Measurements from ENCODE around the gene LGALS9C. TPM values are rescaled to one million over a fixed set of nuclear protein-coding genes. Genes with fewer than 3 reads are reported as not detected.
A peak's percentile ranks its signal among the peaks of the same experiment; 100 is the strongest.
"Not testable (repeated sequence)": the region's sequence is repeated elsewhere in the genome, so short reads cannot be mapped to it uniquely, and the experiment has no call there.

The LGALS9C gene
- under 1 TPM in 2 of 6 experiments, not detected in 4; 0.17 to 0.23 TPM for total RNA-seq (2021; fragmentation: NEBNext Ultra II Directional; extraction: Animal tissue kit (Norgen Biotek cat#: 25700))
- long read RNA-seq, result 0 reads

GRCh38 chr17:18476508-18477308 is at the start of gene LGALS9C:
Gene LGALS9C, plus strand, starts transcription at chr17:18476789. Its CDS starts 66 bp downstream, at chr17:18476855.
- H3K9me3 Mint-ChIP-seq; H3K27me3 Mint-ChIP-seq (ENCODE audit: insufficient read depth); H3K36me3 Mint-ChIP-seq (ENCODE audit: low read depth): not testable (repeated sequence)
- Mint-ChIP-seq H3K4me3 (peak within 1 kb of the TSS; percentile 52), H3K27ac (peak within 1 kb of the TSS; percentile 73), H3K4me1 (ENCODE audit: low read depth) (peaks cover 19% of the 10 kb centered on the region)
- DNase-seq, result peak; percentile 43

GRCh38 chr17:18432206-18432605 is 44.4 kb upstream of the LGALS9C start:
- not testable (repeated sequence) for H3K27ac Mint-ChIP-seq; H3K4me1 Mint-ChIP-seq (ENCODE audit: low read depth); H3K36me3 Mint-ChIP-seq (ENCODE audit: low read depth); H3K9me3 Mint-ChIP-seq; H3K27me3 Mint-ChIP-seq (ENCODE audit: insufficient read depth); H3K4me3 Mint-ChIP-seq; DNase-seq

GRCh38 chr17:18439465-18439870 is 37.1 kb upstream of the LGALS9C start:
- not testable (repeated sequence) for DNase-seq; H3K4me3 Mint-ChIP-seq; H3K9me3 Mint-ChIP-seq; H3K27me3 Mint-ChIP-seq (ENCODE audit: insufficient read depth); H3K4me1 Mint-ChIP-seq (ENCODE audit: low read depth); H3K36me3 Mint-ChIP-seq (ENCODE audit: low read depth); H3K27ac Mint-ChIP-seq

- H3K4me3 Mint-ChIP-seq; H3K9me3 Mint-ChIP-seq; H3K36me3 Mint-ChIP-seq (ENCODE audit: low read depth); H3K27me3 Mint-ChIP-seq (ENCODE audit: insufficient read depth); H3K4me1 Mint-ChIP-seq (ENCODE audit: low read depth); H3K27ac Mint-ChIP-seq: not testable (repeated sequence)
- TF ChIP-seq CTCF (IDR thresholded peaks at IDR 0.05), result peak; percentile 61
- DNase-seq, result peak; percentile 51
Measured at GRCh38 chr17:18442093-18442492, 34.5 kb upstream of the LGALS9C start.

- H3K4me1 Mint-ChIP-seq (ENCODE audit: low read depth); H3K27me3 Mint-ChIP-seq (ENCODE audit: insufficient read depth); H3K27ac Mint-ChIP-seq: not testable (repeated sequence)
Measured at GRCh38 chr17:18442532-18442931, 34.1 kb upstream of the LGALS9C start.

GRCh38 chr17:18447476-18448205 is 28.9 kb upstream of the LGALS9C start:
- not testable (repeated sequence) for H3K4me3 Mint-ChIP-seq; H3K4me1 Mint-ChIP-seq (ENCODE audit: low read depth); H3K27ac Mint-ChIP-seq; DNase-seq; H3K36me3 Mint-ChIP-seq (ENCODE audit: low read depth); H3K9me3 Mint-ChIP-seq; H3K27me3 Mint-ChIP-seq (ENCODE audit: insufficient read depth)

More at GRCh38 chr17:18442532-18442931, 34.1 kb upstream of the LGALS9C start:
- H3K9me3 Mint-ChIP-seq; DNase-seq; H3K36me3 Mint-ChIP-seq (ENCODE audit: low read depth); H3K4me3 Mint-ChIP-seq: not testable (repeated sequence)

GRCh38 chr17:18448311-18448710 is 28.3 kb upstream of the LGALS9C start:
- not testable (repeated sequence) for H3K4me1 Mint-ChIP-seq (ENCODE audit: low read depth); H3K36me3 Mint-ChIP-seq (ENCODE audit: low read depth); H3K4me3 Mint-ChIP-seq; DNase-seq; H3K9me3 Mint-ChIP-seq; H3K27me3 Mint-ChIP-seq (ENCODE audit: insufficient read depth); H3K27ac Mint-ChIP-seq

- H3K36me3 Mint-ChIP-seq (ENCODE audit: low read depth); H3K4me1 Mint-ChIP-seq (ENCODE audit: low read depth); H3K27me3 Mint-ChIP-seq (ENCODE audit: insufficient read depth); H3K9me3 Mint-ChIP-seq; H3K27ac Mint-ChIP-seq; H3K4me3 Mint-ChIP-seq: not testable (repeated sequence)
- peak; percentile 31 for DNase-seq
Measured at GRCh38 chr17:18449833-18450232, 26.8 kb upstream of the LGALS9C start.

- H3K4me1 Mint-ChIP-seq (ENCODE audit: low read depth); H3K36me3 Mint-ChIP-seq (ENCODE audit: low read depth); H3K9me3 Mint-ChIP-seq; DNase-seq; H3K27ac Mint-ChIP-seq; H3K4me3 Mint-ChIP-seq; H3K27me3 Mint-ChIP-seq (ENCODE audit: insufficient read depth): not testable (repeated sequence)
Measured at GRCh38 chr17:18450998-18451397, 25.6 kb upstream of the LGALS9C start.

- not testable (repeated sequence) for H3K27ac Mint-ChIP-seq; H3K4me3 Mint-ChIP-seq; H3K4me1 Mint-ChIP-seq (ENCODE audit: low read depth); H3K9me3 Mint-ChIP-seq; H3K36me3 Mint-ChIP-seq (ENCODE audit: low read depth); H3K27me3 Mint-ChIP-seq (ENCODE audit: insufficient read depth); DNase-seq
Measured at GRCh38 chr17:18451969-18452368, 24.6 kb upstream of the LGALS9C start.

- Mint-ChIP-seq H3K4me1 (ENCODE audit: low read depth) (peaks cover 12% of the 10 kb centered on the region), H3K4me3 (peak overlapping the region; percentile 83), H3K27ac (peak overlapping the region; percentile 81)
- not testable (repeated sequence) for H3K36me3 Mint-ChIP-seq (ENCODE audit: low read depth); H3K9me3 Mint-ChIP-seq; H3K27me3 Mint-ChIP-seq (ENCODE audit: insufficient read depth)
- peak; percentile 70 for DNase-seq
Measured at GRCh38 chr17:18459035-18459434, 17.6 kb upstream of the LGALS9C start.

- H3K9me3 Mint-ChIP-seq; H3K27me3 Mint-ChIP-seq (ENCODE audit: insufficient read depth); DNase-seq; H3K4me3 Mint-ChIP-seq; H3K27ac Mint-ChIP-seq; H3K36me3 Mint-ChIP-seq (ENCODE audit: low read depth): not testable (repeated sequence)
- H3K4me1 Mint-ChIP-seq (ENCODE audit: low read depth), result peaks cover 11% of the 10 kb centered on the region
Measured at GRCh38 chr17:18463831-18464502, 12.6 kb upstream of the LGALS9C start.

All from HFFc6 (cell line).